CD8-positive, alpha-beta memory T cell (primary cell): ENCODE data around the gene PROCR. TPM values are rescaled to one million over a fixed set of nuclear protein-coding genes. Genes with fewer than 3 reads are reported as not detected.
"Not testable (repeated sequence)": the region's sequence is repeated elsewhere in the genome, so short reads cannot be mapped to it uniquely, and the experiment has no call there.

Experiments
- CTCF ChIA-PET: fragments of 350-600 bp; sonication (Branson Sonifier 250); formaldehyde crosslinking; loops from one replicate; lab custom pipeline; 2021; ENCODE audit warnings: antibody characterized with exemption; lab: Charles Lee
- POLR2A ChIA-PET: fragments of 350-600 bp; sonication (Branson Sonifier 250); formaldehyde crosslinking; loops from one replicate; lab custom pipeline; 2021; ENCODE audit warnings: antibody characterized with exemption; lab: Charles Lee
- DNase-seq, 5 donors: peaks; one replicate each; pipeline versions ENCODE4 v3.0.0 to v3.0.0-alpha.2; 2020 to 2022; ENCODE audit warnings: mixed read lengths in 1 of 5
- H3K27ac ChIP-seq: one replicate; pipeline ENCODE4 v1.7.0; 2013; ENCODE audit warnings: low read depth, mild to moderate bottlenecking, low read length, moderate library complexity
- H3K27me3 ChIP-seq: 2 replicates; pipeline ENCODE4 v1.7.0; 2013; ENCODE audit warnings: low read length, mild to moderate bottlenecking; ENCODE audit not compliant: insufficient read depth, poor library complexity, severe bottlenecking
- H3K36me3 ChIP-seq: 2 replicates; pipeline ENCODE4 v1.7.0; 2013; ENCODE audit warnings: mild to moderate bottlenecking, low read length, moderate library complexity; ENCODE audit not compliant: insufficient read depth
- H3K4me1 ChIP-seq: 2 replicates; pipeline ENCODE4 v1.7.0; 2013; ENCODE audit warnings: mild to moderate bottlenecking, low read length, moderate library complexity; ENCODE audit not compliant: insufficient read depth
- H3K4me3 ChIP-seq: 2 replicates; pipeline ENCODE4 v1.7.0; 2013; ENCODE audit warnings: mild to moderate bottlenecking, low read length
- H3K9me3 ChIP-seq: 2 replicates; pipeline ENCODE4 v1.7.0; 2013; ENCODE audit warnings: mild to moderate bottlenecking, low read length
- H3K27ac Mint-ChIP-seq, 8 donors: one replicate each; pipeline ENCODE4 v1.8.0; 2020 to 2021; ENCODE audit warnings: mixed read lengths in 8 of 8, mild to moderate bottlenecking in 6 of 8, inconsistent platforms in 3 of 8, moderate library complexity in 3 of 8
- H3K27me3 Mint-ChIP-seq, 2 donors: one replicate each; pipeline ENCODE4 v1.8.0; 2020 to 2021; ENCODE audit warnings: mixed read lengths in 2 of 2, mild to moderate bottlenecking in 1 of 2, moderate library complexity in 1 of 2
- H3K36me3 Mint-ChIP-seq, 3 donors: one replicate each; pipeline ENCODE4 v1.8.0; 2020 to 2021; ENCODE audit warnings: mixed read lengths in 3 of 3, inconsistent platforms in 1 of 3, mild to moderate bottlenecking in 1 of 3
- H3K4me1 Mint-ChIP-seq, 3 donors: one replicate each; pipeline ENCODE4 v1.8.0; 2020 to 2021; ENCODE audit warnings: mixed read lengths in 3 of 3, inconsistent platforms in 1 of 3, mild to moderate bottlenecking in 1 of 3
- H3K4me3 Mint-ChIP-seq, 7 donors: one replicate each; pipeline ENCODE4 v1.8.0; 2020 to 2021; ENCODE audit warnings: mixed read lengths in 7 of 7, mild to moderate bottlenecking in 6 of 7, moderate library complexity in 4 of 7, inconsistent platforms in 2 of 7
- H3K9me3 Mint-ChIP-seq, 5 donors: one replicate each; pipeline ENCODE4 v1.8.0; 2020 to 2022; ENCODE audit warnings: mixed read lengths in 5 of 5, mild to moderate bottlenecking in 3 of 5, moderate library complexity in 2 of 5, inconsistent platforms in 1 of 5
- polyA plus RNA-seq: library from polyadenylated mRNA; unstranded; fragments of 300-500 nt; fragmentation: Illumina TruSeq; gene quantifications from one replicate; pipeline ENCODE4 v1.2.3, GENCODE V29; 2021
- total RNA-seq, 2 experiments: library from RNA; stranded (reverse); gene quantifications; one replicate each; pipeline ENCODE4 v1.2.3, GENCODE V29; 2021

PROCR gene
- total and polyA plus RNA-seq, 3 experiments from 2014 or later: 2.6 to 10.7 (median 2.7) TPM

- H3K36me3 ChIP-seq, H3K27me3 ChIP-seq, H3K9me3 ChIP-seq, H3K4me3 ChIP-seq, H3K27me3 Mint-ChIP-seq, POLR2A ChIA-PET, H3K4me1 Mint-ChIP-seq, H3K27ac ChIP-seq, H3K4me1 ChIP-seq, CTCF ChIA-PET, H3K27ac Mint-ChIP-seq, H3K4me3 Mint-ChIP-seq, DNase-seq: not testable (repeated sequence)
- peaks cover 2 to 27% (median 19%) of the 10 kb centered on the region in 3 donors for H3K36me3 Mint-ChIP-seq
- peaks cover under 1 to 11% (median 7%) of the 10 kb centered on the region in 5 donors for H3K9me3 Mint-ChIP-seq
Measured at GRCh38 chr20:35201467-35201866, 29.6 kb downstream of the PROCR start.

- H3K27ac ChIP-seq: no peak overlapping the region
- H3K36me3 ChIP-seq: no peaks in the 10 kb centered on the region
- H3K4me3 ChIP-seq: no peak overlapping the region
- Mint-ChIP-seq H3K4me3 (no peak overlapping the region), H3K9me3 (no peaks in the 10 kb centered on the region), H3K36me3 (peaks cover 0 to 11% (median 2%) of the 10 kb centered on the region in 3 donors), H3K27me3 (no peaks in the 10 kb centered on the region), H3K4me1 (no peaks in the 10 kb centered on the region), H3K27ac (no peak overlapping the region)
- no peak for DNase-seq
- CTCF ChIA-PET: interaction anchor here (3.7 to 6.2 kb wide), 2 partner anchors 60 to 112 kb away, joined by 28 to 72 read pairs; partner anchors contain the start of gene EDEM2
- POLR2A ChIA-PET: no interaction called here
- no peaks in the 10 kb centered on the region for H3K27me3 ChIP-seq
- H3K4me1 ChIP-seq: no peaks in the 10 kb centered on the region
- no peaks in the 10 kb centered on the region for H3K9me3 ChIP-seq
Measured at GRCh38 chr20:35206802-35207201, 34.9 kb downstream of the PROCR start.

DNA sequence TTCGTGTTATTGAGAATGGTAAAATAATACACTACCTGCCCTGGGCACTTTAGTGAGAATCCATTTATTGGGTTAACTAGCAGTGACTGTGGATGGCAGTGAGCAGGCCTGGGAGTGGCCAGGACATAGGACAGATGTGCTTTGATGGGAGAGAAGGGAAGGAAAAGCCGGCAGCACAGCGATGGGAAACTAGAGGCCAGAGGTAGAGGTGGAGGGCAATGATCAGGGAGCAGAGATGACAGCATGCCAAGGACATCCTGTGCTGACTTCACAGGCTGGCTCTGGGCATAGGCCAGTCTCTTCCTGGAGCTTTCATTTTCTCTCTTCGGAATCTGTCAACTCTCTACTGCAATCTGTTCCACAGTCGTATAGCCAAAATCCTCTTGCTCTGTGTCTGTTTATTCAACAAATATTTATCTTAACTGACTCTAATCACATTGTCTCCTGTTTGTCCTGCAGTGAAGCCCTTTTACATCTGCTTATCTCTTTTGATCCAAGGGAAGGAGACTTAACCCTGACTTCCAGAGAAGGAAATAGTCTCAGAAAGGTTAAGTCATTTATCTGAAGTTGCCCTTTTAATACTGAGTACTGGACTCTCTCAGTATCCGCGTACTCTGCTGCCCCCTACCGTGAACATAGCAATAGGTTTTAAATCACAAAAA is 36.2 kb downstream of the PROCR start:
- Mint-ChIP-seq H3K27ac (no peak overlapping the region), H3K4me1 (no peaks in the 10 kb centered on the region), H3K4me3 (no peak overlapping the region), H3K27me3 (no peaks in the 10 kb centered on the region), H3K36me3 (peaks cover 0 to 16% (median 5%) of the 10 kb centered on the region in 3 donors), H3K9me3 (no peaks in the 10 kb centered on the region)
- ChIA-PET CTCF (interaction anchor here (0.9 to 6.2 kb wide), 10 partner anchors 19 to 152 kb away, joined by 3 to 72 read pairs (median 4); partner anchors contain the start of gene EDEM2), POLR2A (no interaction called here)
- Histone ChIP-seq H3K4me3 (no peak overlapping the region), H3K27ac (no peak overlapping the region), H3K4me1 (no peaks in the 10 kb centered on the region), H3K36me3 (no peaks in the 10 kb centered on the region), H3K27me3 (no peaks in the 10 kb centered on the region), H3K9me3 (no peaks in the 10 kb centered on the region)
- peak; percentile 62 to 83 (median 69) for DNase-seq

DNA sequence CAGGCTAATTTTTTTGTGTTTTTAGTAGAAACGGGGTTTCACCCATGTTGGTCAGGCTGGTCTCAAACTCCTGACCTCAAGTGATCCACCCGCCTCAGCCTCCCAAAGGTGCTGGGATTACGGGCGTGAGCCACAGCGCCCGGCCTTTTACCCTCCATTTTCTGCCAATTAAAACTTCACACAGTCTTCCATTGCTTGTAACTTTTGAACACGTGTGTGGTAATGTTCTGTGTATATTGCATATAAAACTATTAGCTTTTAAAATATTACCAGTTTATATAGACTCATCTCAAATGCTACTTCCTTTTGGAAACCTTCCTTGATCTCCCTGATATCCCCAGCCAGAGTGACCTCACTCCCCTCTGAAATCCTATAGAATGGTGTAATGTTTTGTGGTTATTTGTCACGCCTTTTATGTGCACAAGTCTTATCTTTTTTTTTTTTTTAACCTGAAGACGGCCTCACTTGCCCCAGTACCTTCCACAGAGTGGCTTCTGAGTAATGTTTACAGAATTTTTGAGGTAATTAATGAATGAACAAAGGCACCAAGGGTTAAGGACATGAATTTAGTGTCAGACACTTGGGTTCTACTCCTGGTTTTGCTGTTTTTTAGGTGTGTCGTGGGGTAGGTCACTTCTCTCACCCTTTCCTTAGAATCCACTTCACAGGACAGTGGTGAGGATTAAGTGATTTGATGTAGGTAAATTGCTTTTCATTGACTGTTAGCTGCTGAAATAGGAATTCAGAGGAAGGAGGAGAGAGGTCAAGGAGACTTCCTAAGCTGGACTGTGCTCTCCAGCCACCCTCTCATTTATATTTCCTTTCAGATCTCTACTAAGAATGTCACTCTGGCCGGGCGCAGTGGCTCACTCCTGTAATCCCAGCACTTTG is 43.4 kb downstream of the PROCR start:
- H3K27ac Mint-ChIP-seq: peak overlapping the region in 1 of 8 donors; percentile 20
- H3K27ac ChIP-seq: no peak overlapping the region
- H3K27me3 Mint-ChIP-seq: peaks cover 0 to 2% of the 10 kb centered on the region in 2 donors
- no peaks in the 10 kb centered on the region for H3K9me3 Mint-ChIP-seq
- no peaks in the 10 kb centered on the region for H3K9me3 ChIP-seq
- no peak overlapping the region for H3K4me3 ChIP-seq
- H3K4me1 Mint-ChIP-seq: no peaks in the 10 kb centered on the region
- POLR2A ChIA-PET: no interaction called here
- H3K36me3 Mint-ChIP-seq: peaks cover 0 to 37% (median 18%) of the 10 kb centered on the region in 3 donors
- H3K4me3 Mint-ChIP-seq: no peak overlapping the region
- H3K27me3 ChIP-seq: no peaks in the 10 kb centered on the region
- no peaks in the 10 kb centered on the region for H3K36me3 ChIP-seq
- no peak for DNase-seq
- no peaks in the 10 kb centered on the region for H3K4me1 ChIP-seq
- CTCF ChIA-PET: interaction anchor here (2.0 kb wide), 1 partner anchor 70 kb away, joined by 4 read pairs; no protein-coding TSS in a partner anchor

- H3K4me1 Mint-ChIP-seq: no peaks in the 10 kb centered on the region
- POLR2A ChIA-PET: no interaction called here
- H3K4me3 Mint-ChIP-seq: no peak overlapping the region
- peaks cover 0 to 34% (median 20%) of the 10 kb centered on the region in 3 donors for H3K36me3 Mint-ChIP-seq
- H3K9me3 ChIP-seq: no peaks in the 10 kb centered on the region
- H3K27ac ChIP-seq: no peak overlapping the region
- CTCF ChIA-PET: interaction anchor here (2.0 kb wide), 1 partner anchor 72 kb away, joined by 4 read pairs; no protein-coding TSS in a partner anchor
- no peaks in the 10 kb centered on the region for H3K9me3 Mint-ChIP-seq
- H3K36me3 ChIP-seq: no peaks in the 10 kb centered on the region
- no peak overlapping the region for H3K27ac Mint-ChIP-seq
- no peak overlapping the region for H3K4me3 ChIP-seq
- no peaks in the 10 kb centered on the region for H3K4me1 ChIP-seq
- peaks cover 0 to 3% of the 10 kb centered on the region in 2 donors for H3K27me3 Mint-ChIP-seq
- no peaks in the 10 kb centered on the region for H3K27me3 ChIP-seq
- DNase-seq: no peak
Measured at GRCh38 chr20:35216541-35216940, 44.7 kb downstream of the PROCR start.

DNA sequence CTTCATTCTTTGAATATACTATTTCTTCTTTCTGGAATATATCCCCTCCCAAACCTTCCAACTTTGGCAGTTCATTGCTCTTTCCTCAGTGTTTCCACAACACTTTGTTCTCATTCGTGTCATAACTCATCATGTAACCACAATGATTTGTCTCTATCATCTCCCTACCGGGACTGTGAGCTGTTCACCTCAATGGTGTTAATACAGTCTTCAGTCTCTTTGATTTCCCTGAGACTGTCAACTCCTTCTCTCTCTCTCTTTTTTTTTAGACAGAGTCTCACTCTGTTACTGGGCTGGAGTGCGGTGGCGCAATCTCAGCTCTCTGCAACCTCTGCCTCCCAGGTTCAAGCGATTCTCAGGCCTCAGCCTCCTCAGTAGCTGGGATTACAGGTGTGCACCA is 52.1 kb downstream of the PROCR start:
- Histone ChIP-seq H3K9me3 (no peaks in the 10 kb centered on the region), H3K36me3 (no peaks in the 10 kb centered on the region), H3K27me3 (peaks cover 15% of the 10 kb centered on the region), H3K4me1 (no peaks in the 10 kb centered on the region), H3K4me3 (no peak overlapping the region), H3K27ac (no peak overlapping the region)
- ChIA-PET POLR2A (interaction anchor here (0.5 kb wide), 1 partner anchor 25 kb away, joined by 3 read pairs; no protein-coding TSS in a partner anchor), CTCF (no interaction called here)
- H3K9me3 Mint-ChIP-seq: peaks cover 0 to 5% (median 0%) of the 10 kb centered on the region in 5 donors
- peaks cover 3 to 18% (median 13%) of the 10 kb centered on the region in 3 donors for H3K36me3 Mint-ChIP-seq
- peaks cover 23 to 30% of the 10 kb centered on the region in 2 donors for H3K27me3 Mint-ChIP-seq
- no peak for DNase-seq
- no peak overlapping the region for H3K27ac Mint-ChIP-seq
- peaks cover 11 to 17% (median 15%) of the 10 kb centered on the region in 3 donors for H3K4me1 Mint-ChIP-seq
- no peak overlapping the region for H3K4me3 Mint-ChIP-seq

- H3K36me3 Mint-ChIP-seq: peaks cover 3 to 19% (median 11%) of the 10 kb centered on the region in 3 donors
- H3K27ac ChIP-seq: no peak overlapping the region
- peaks cover 15% of the 10 kb centered on the region for H3K27me3 ChIP-seq
- no peak overlapping the region for H3K27ac Mint-ChIP-seq
- no peaks in the 10 kb centered on the region for H3K9me3 ChIP-seq
- no peak overlapping the region for H3K4me3 Mint-ChIP-seq
- no peaks in the 10 kb centered on the region for H3K4me1 ChIP-seq
- peaks cover 0 to 5% (median 0%) of the 10 kb centered on the region in 5 donors for H3K9me3 Mint-ChIP-seq
- H3K36me3 ChIP-seq: no peaks in the 10 kb centered on the region
- ChIA-PET POLR2A (no interaction called here), CTCF (no interaction called here)
- H3K4me1 Mint-ChIP-seq: peaks cover 11 to 17% (median 15%) of the 10 kb centered on the region in 3 donors
- H3K4me3 ChIP-seq: no peak overlapping the region
- DNase-seq: no peak
- peaks cover 27 to 36% of the 10 kb centered on the region in 2 donors for H3K27me3 Mint-ChIP-seq
Measured at GRCh38 chr20:35224536-35224935, 52.7 kb downstream of the PROCR start.
